Liver (tissue), 9 donors: ENCODE data around the gene TRIM29. TPM values are rescaled to one million over a fixed set of nuclear protein-coding genes. Genes with fewer than 3 reads are reported as not detected.

Source experiments
- DNase-seq: peaks from one replicate; pipeline ENCODE4 v3.0.0-alpha.2; 2017; ENCODE audit warnings: low spot score
- H3K27ac ChIP-seq, 2 donors: one replicate each; pipeline ENCODE4 v1.7.0; 2013; ENCODE audit warnings: inconsistent platforms in 2 of 2, low read length in 2 of 2, control low read depth in 1 of 2, low read depth in 1 of 2, mild to moderate bottlenecking in 1 of 2
- H3K27me3 ChIP-seq, 4 donors: one replicate each; pipeline versions ENCODE4 v1.6.1 to v1.7.0; 2013; ENCODE audit warnings: low read length in 3 of 4, inconsistent platforms in 1 of 4, mild to moderate bottlenecking in 1 of 4, moderate library complexity in 1 of 4; ENCODE audit not compliant: control insufficient read depth in 4 of 4, insufficient read depth in 4 of 4
- H3K36me3 ChIP-seq, 4 donors: one replicate each; pipeline versions ENCODE4 v1.6.1 to v1.7.0; 2013; ENCODE audit warnings: low read length in 3 of 4, mild to moderate bottlenecking in 3 of 4, low read depth in 1 of 4, moderate library complexity in 1 of 4; ENCODE audit not compliant: control insufficient read depth in 4 of 4, insufficient read depth in 3 of 4
- H3K4me1 ChIP-seq, 4 donors: one replicate each; pipeline versions ENCODE4 v1.6.1 to v1.7.0; 2013; ENCODE audit warnings: low read length in 3 of 4, mild to moderate bottlenecking in 3 of 4, moderate library complexity in 1 of 4; ENCODE audit not compliant: control insufficient read depth in 4 of 4, insufficient read depth in 4 of 4
- H3K4me3 ChIP-seq, 3 donors: one replicate each; pipeline versions ENCODE4 v1.6.1 to v1.7.0; 2013; ENCODE audit warnings: low read length in 3 of 3, control low read depth in 1 of 3, low read depth in 1 of 3, mild to moderate bottlenecking in 1 of 3
- H3K9ac ChIP-seq, 2 donors: one replicate each; pipeline ENCODE4 v1.7.0; 2013; ENCODE audit warnings: low read length in 2 of 2, mild to moderate bottlenecking in 2 of 2, moderate library complexity in 2 of 2, control low read depth in 1 of 2, low read depth in 1 of 2
- H3K9me3 ChIP-seq, 4 donors: one replicate each; pipeline versions ENCODE4 v1.6.1 to v1.7.0; 2013; ENCODE audit warnings: low read length in 3 of 4; ENCODE audit not compliant: control insufficient read depth in 4 of 4
- CTCF ChIP-seq: fragments of 150-350 bp; IDR thresholded peaks from 2 replicates; pipeline ENCODE4 v1.5.1; 2017; ENCODE audit warnings: improper control_type of control experiment, low read depth, low read length; ENCODE audit not compliant: missing input control
- EGR1 ChIP-seq, 2 donors: IDR thresholded peaks; 2 replicates each; pipeline ENCODE4 v1.6.1; 2016 to 2018; ENCODE audit warnings: antibody characterized with exemption in 2 of 2, low read depth in 2 of 2
- FOXA2 ChIP-seq: IDR thresholded peaks from 2 replicates; pipeline ENCODE4 v1.6.1; 2016; ENCODE audit warnings: antibody characterized with exemption
- HNF4A ChIP-seq, 2 donors: conservative IDR thresholded peaks; 2 replicates each; pipeline ENCODE4 v1.6.1; 2016; ENCODE audit warnings: antibody characterized with exemption in 2 of 2, mild to moderate bottlenecking in 2 of 2
- HNF4G ChIP-seq: IDR thresholded peaks from 2 replicates; pipeline ENCODE4 v1.6.1; 2016; ENCODE audit warnings: antibody characterized with exemption
- JUND ChIP-seq, 2 donors: IDR thresholded peaks; 2 replicates each; pipeline ENCODE4 v1.6.1; 2016; ENCODE audit warnings: antibody characterized with exemption in 2 of 2
- MAX ChIP-seq: IDR thresholded peaks from 2 replicates; pipeline ENCODE4 v1.6.1; 2016; ENCODE audit warnings: antibody characterized with exemption
- NR2F2 ChIP-seq: IDR thresholded peaks from 2 replicates; pipeline ENCODE4 v1.6.1; 2016; ENCODE audit warnings: antibody characterized with exemption
- RAD21 ChIP-seq, 2 donors: IDR thresholded peaks; 2 replicates each; pipeline ENCODE4 v1.6.1; 2016; ENCODE audit warnings: antibody characterized with exemption in 2 of 2, mild to moderate bottlenecking in 2 of 2
- RXRA ChIP-seq, 2 donors: IDR thresholded peaks; 2 replicates each; pipeline ENCODE4 v1.6.1; 2017 to 2018; ENCODE audit warnings: antibody characterized with exemption in 2 of 2, mild to moderate bottlenecking in 1 of 2
- SP1 ChIP-seq: IDR thresholded peaks from 2 replicates; pipeline ENCODE4 v1.6.1; 2018; ENCODE audit warnings: antibody characterized with exemption, mild to moderate bottlenecking
- TAF1 ChIP-seq: conservative IDR thresholded peaks from 2 replicates; pipeline ENCODE4 v1.6.1; 2016; ENCODE audit warnings: antibody characterized with exemption, mild to moderate bottlenecking
- YY1 ChIP-seq: IDR thresholded peaks from 2 replicates; pipeline ENCODE4 v1.6.1; 2016; ENCODE audit warnings: antibody characterized with exemption, mild to moderate bottlenecking
- WGBS: extraction: QIAGEN DNeasy Blood & Tissue Kit; methylation state at CpG from one replicate; pipeline ENCODE4 v1.1.7; 2013; 5-methylcytosine and 5-hydroxymethylcytosine counted together
- polyA plus RNA-seq, 2 donors: library from polyadenylated mRNA; stranded (reverse) in 1 of 2; unstranded in 1 of 2; fragments of 200-250 nt in 1 of 2; fragments of >200 nt in 1 of 2; fragmentation: Nextera tagmentation in 1 of 2; extraction: Ambion mirVana in 1 of 2; gene quantifications; one replicate each; pipeline versions ENCODE4 v1.2.1 to v1.2.3, GENCODE V29; 2013 to 2015
- total RNA-seq, 2 donors: library from RNA; depleted of rRNA; stranded (reverse); fragments of >200 nt; gene quantifications; one replicate each; pipeline ENCODE4 v1.2.3, GENCODE V29; 2014
- TF ChIP-seq, protein P1 (sequence below): IDR thresholded peaks from 2 replicates; pipeline ENCODE4 v1.6.1; 2016; ENCODE audit warnings: antibody characterized with exemption, mild to moderate bottlenecking
- TF ChIP-seq, protein P2 (sequence below): IDR thresholded peaks from 2 replicates; pipeline ENCODE4 v1.6.1; 2016; ENCODE audit warnings: antibody characterized with exemption
- donor health status: healthy.
- donor health status: healthy.
- donor health status: healthy.
- donor health status: healthy.
- donor health status: healthy.

The TRIM29 gene
- total and polyA plus RNA-seq, 4 donors: 0.22 to 0.89 (median 0.35) TPM

DNA sequence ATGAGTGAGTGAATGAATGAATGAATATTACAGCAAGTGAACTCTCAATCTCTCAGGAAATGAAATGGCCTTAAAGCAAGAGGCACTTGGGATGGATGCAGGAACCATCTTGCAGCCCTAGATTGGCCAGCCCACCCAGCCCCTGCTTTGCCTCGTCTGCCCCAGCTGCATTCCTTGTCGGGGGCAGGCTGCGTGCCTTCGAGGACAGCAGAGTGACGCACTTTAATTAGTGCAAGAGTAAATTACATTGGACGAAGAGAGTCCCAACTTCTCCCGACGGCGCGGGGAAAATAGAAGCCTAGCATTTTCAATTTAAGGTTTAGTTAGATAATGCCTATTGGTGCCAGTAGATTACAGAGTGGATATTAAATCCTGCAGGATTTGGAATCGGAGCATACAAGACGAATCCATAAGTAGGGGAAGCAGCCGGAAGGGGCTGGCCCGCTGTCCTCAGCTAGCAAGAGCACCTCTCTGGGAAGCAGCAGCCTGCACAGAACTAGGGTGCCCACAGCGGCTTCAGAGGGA is 33.8 kb downstream of the TRIM29 start:
- Histone ChIP-seq H3K9ac (no peak overlapping the region), H3K4me3 (no peak overlapping the region), H3K27ac (no peak overlapping the region), H3K9me3 (no peaks in the 10 kb centered on the region), H3K4me1 (no peaks in the 10 kb centered on the region), H3K27me3 (peaks cover 0 to 4% (median 0%) of the 10 kb centered on the region in 4 donors), H3K36me3 (no peaks in the 10 kb centered on the region)
- TF ChIP-seq RXRA (IDR thresholded peaks at IDR 0.05) (no peak), HNF4G (no peak), RAD21 (IDR thresholded peaks at IDR 0.05) (no peak), CTCF (no peak), TAF1 (no peak), YY1 (no peak), JUND (IDR thresholded peaks at IDR 0.05) (no peak), SP1 (no peak), FOXA2 (no peak), EGR1 (IDR thresholded peaks at IDR 0.05; ENCODE audit: low read depth in 2 of 2) (no peak), MAX (no peak), HNF4A (conservative IDR thresholded peaks at IDR 0.05) (no peak), NR2F2 (no peak)
- TF ChIP-seq, protein P1, sequence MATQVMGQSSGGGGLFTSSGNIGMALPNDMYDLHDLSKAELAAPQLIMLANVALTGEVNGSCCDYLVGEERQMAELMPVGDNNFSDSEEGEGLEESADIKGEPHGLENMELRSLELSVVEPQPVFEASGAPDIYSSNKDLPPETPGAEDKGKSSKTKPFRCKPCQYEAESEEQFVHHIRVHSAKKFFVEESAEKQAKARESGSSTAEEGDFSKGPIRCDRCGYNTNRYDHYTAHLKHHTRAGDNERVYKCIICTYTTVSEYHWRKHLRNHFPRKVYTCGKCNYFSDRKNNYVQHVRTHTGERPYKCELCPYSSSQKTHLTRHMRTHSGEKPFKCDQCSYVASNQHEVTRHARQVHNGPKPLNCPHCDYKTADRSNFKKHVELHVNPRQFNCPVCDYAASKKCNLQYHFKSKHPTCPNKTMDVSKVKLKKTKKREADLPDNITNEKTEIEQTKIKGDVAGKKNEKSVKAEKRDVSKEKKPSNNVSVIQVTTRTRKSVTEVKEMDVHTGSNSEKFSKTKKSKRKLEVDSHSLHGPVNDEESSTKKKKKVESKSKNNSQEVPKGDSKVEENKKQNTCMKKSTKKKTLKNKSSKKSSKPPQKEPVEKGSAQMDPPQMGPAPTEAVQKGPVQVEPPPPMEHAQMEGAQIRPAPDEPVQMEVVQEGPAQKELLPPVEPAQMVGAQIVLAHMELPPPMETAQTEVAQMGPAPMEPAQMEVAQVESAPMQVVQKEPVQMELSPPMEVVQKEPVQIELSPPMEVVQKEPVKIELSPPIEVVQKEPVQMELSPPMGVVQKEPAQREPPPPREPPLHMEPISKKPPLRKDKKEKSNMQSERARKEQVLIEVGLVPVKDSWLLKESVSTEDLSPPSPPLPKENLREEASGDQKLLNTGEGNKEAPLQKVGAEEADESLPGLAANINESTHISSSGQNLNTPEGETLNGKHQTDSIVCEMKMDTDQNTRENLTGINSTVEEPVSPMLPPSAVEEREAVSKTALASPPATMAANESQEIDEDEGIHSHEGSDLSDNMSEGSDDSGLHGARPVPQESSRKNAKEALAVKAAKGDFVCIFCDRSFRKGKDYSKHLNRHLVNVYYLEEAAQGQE: no peak
- TF ChIP-seq, protein P2, sequence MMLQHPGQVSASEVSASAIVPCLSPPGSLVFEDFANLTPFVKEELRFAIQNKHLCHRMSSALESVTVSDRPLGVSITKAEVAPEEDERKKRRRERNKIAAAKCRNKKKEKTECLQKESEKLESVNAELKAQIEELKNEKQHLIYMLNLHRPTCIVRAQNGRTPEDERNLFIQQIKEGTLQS: no peak
- WGBS: 78% methylated on average over 15 of the region's 15 CpGs
- no peak for DNase-seq

GRCh38 chr11:120102864-120103122 is 35.1 kb downstream of the TRIM29 start:
- no peaks in the 10 kb centered on the region for H3K4me1 ChIP-seq
- H3K4me3 ChIP-seq: no peak overlapping the region
- H3K36me3 ChIP-seq: no peaks in the 10 kb centered on the region
- TF ChIP-seq EGR1 (IDR thresholded peaks at IDR 0.05; ENCODE audit: low read depth in 2 of 2) (no peak), HNF4A (conservative IDR thresholded peaks at IDR 0.05) (no peak), FOXA2 (no peak), NR2F2 (no peak), MAX (no peak), YY1 (no peak)
- H3K27ac ChIP-seq: no peak overlapping the region
- WGBS: 65% methylated on average over 3 of the region's 3 CpGs
- H3K9ac ChIP-seq: no peak overlapping the region
- H3K27me3 ChIP-seq: peaks cover 0 to 3% (median 0%) of the 10 kb centered on the region in 4 donors
- no peaks in the 10 kb centered on the region for H3K9me3 ChIP-seq
- DNase-seq: no peak
